ENCODE results near the gene TAGLN3.

TAGLN3 gene

GRCh38 chr3:111998636-111999483 lies at the start of gene TAGLN3:
Gene TAGLN3, plus strand, starts transcription at chr3:111998922. Its CDS starts 501 bp downstream, at chr3:111999423.
- FAIRE-seq = no peak

GRCh38 chr3:111949712-111950111 lies 49.0 kb upstream of the TAGLN3 start:
- no peak for FAIRE-seq

- FAIRE-seq = no peak
These were observed 47.7 kb upstream of the TAGLN3 start for GRCh38 chr3:111951032-111951431.

GRCh38 chr3:111952086-111952485 lies 46.6 kb upstream of the TAGLN3 start:
- FAIRE-seq = no peak

- no peak for FAIRE-seq
These were observed 45.8 kb upstream of the TAGLN3 start for GRCh38 chr3:111952866-111953450.

- no peak for FAIRE-seq
These were observed 44.3 kb upstream of the TAGLN3 start for GRCh38 chr3:111954228-111954990.

GRCh38 chr3:111955876-111956275 lies 42.8 kb upstream of the TAGLN3 start:
- FAIRE-seq = no peak

GRCh38 chr3:111956449-111956848 lies 42.3 kb upstream of the TAGLN3 start:
- FAIRE-seq = no peak

- no peak for FAIRE-seq
These were observed 41.6 kb upstream of the TAGLN3 start for GRCh38 chr3:111956995-111957734.

GRCh38 chr3:111961461-111962164 lies 37.1 kb upstream of the TAGLN3 start:
- no peak for FAIRE-seq

GRCh38 chr3:111963424-111963823 lies 35.3 kb upstream of the TAGLN3 start:
- FAIRE-seq = no peak

GRCh38 chr3:111965484-111965883 lies 33.2 kb upstream of the TAGLN3 start:
- FAIRE-seq = no peak

GRCh38 chr3:111967068-111967467 lies 31.7 kb upstream of the TAGLN3 start:
- FAIRE-seq = no peak

GRCh38 chr3:111967651-111968274 lies 31.0 kb upstream of the TAGLN3 start:
- FAIRE-seq = peak; percentile 32

GRCh38 chr3:111968319-111969054 lies 30.2 kb upstream of the TAGLN3 start:
- FAIRE-seq = no peak

- FAIRE-seq = no peak
These were observed 28.3 kb upstream of the TAGLN3 start for GRCh38 chr3:111970376-111970775.

- FAIRE-seq = no peak
These were observed 27.1 kb upstream of the TAGLN3 start for GRCh38 chr3:111971533-111972130.

- no peak for FAIRE-seq
These were observed 25.8 kb upstream of the TAGLN3 start for GRCh38 chr3:111972891-111973290.

GRCh38 chr3:111975131-111975530 lies 23.6 kb upstream of the TAGLN3 start:
- no peak for FAIRE-seq

GRCh38 chr3:111976254-111976653 lies 22.5 kb upstream of the TAGLN3 start:
- FAIRE-seq = no peak

Measured in A204.1 (cell line).